Right atrium auricular region (tissue), 2 donors: ENCODE data around the gene NAA20. TPM values are rescaled to one million over a fixed set of nuclear protein-coding genes. Genes with fewer than 3 reads are reported as not detected.

Experiments used
- DNase-seq: peaks from one replicate; pipeline ENCODE4 v3.0.0-alpha.2; 2019; ENCODE audit warnings: low spot score
- H3K27ac ChIP-seq, 2 donors: fragments of 200-600 bp; sonication (generic); 1 replicate in 1 of 2; 2 replicates in 1 of 2; pipeline ENCODE4 v1.5.1; 2016 to 2019
- H3K27me3 ChIP-seq, 2 donors: fragments of 200-600 bp; sonication (generic); one replicate each; pipeline versions ENCODE4 v1.5.1 to v1.6.0; 2017 to 2019
- H3K36me3 ChIP-seq: fragments of 200-600 bp; sonication (generic); one replicate; pipeline ENCODE4 v1.5.1; 2016
- H3K4me1 ChIP-seq, 2 donors: fragments of 200-600 bp; sonication (generic); one replicate each; pipeline versions ENCODE4 v1.5.1 to v1.6.0; 2017 to 2019
- H3K4me3 ChIP-seq, 2 donors: fragments of 200-600 bp; sonication (generic); 1 replicate in 1 of 2; 2 replicates in 1 of 2; pipeline ENCODE4 v1.5.1; 2017 to 2019; ENCODE audit warnings: mild to moderate bottlenecking in 1 of 2, moderate library complexity in 1 of 2
- H3K9me3 ChIP-seq, 2 donors: fragments of 200-600 bp; sonication (generic); one replicate each; pipeline ENCODE4 v1.5.1; 2019
- CTCF ChIP-seq, 2 donors: fragments of 200-600 bp; sonication (generic); IDR thresholded peaks; one replicate each; pipeline ENCODE4 v1.5.1; 2019; ENCODE audit warnings: antibody characterized with exemption in 2 of 2
- total RNA-seq, 2 donors: library from RNA; depleted of rRNA; stranded (reverse); fragments of >200 nt; gene quantifications; one replicate each; pipeline ENCODE4 v1.1.0, GENCODE V29; 2016

Gene NAA20
- total RNA-seq, 2 donors from 2014 or later, result 32.2 to 33.8 TPM

DNA sequence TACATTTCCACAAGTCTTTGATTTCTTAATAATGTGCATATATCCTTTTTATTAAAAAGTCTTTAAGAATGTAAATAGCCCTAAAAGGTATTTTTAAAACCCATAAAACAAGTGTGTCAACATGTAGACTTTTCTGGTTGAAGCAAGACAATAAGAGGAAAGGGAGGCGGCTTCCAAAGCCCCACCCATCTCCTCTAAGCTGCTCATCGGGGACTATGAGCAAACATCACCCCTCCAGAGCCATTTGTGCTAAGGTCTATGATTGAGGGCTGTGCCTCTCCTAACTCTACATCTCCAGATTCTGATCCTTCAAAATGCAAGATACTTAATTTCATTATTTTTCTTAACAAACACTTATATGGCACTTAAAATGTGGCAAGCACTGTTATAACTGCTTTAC is 2.5 kb upstream of the NAA20 start:
- Histone ChIP-seq H3K9me3 (no peaks in the 10 kb centered on the region), H3K27ac (peak overlapping the region in 1 of 2 donors; percentile 24), H3K36me3 (no peaks in the 10 kb centered on the region), H3K4me1 (peaks cover 0 to 37% of the 10 kb centered on the region in 2 donors), H3K4me3 (no peak overlapping the region), H3K27me3 (no peaks in the 10 kb centered on the region)
- TF ChIP-seq CTCF (IDR thresholded peaks at IDR 0.05), result no peak
- DNase-seq, result no peak

- Histone ChIP-seq H3K4me1 (peaks cover 0 to 29% of the 10 kb centered on the region in 2 donors), H3K9me3 (no peaks in the 10 kb centered on the region), H3K27ac (peak overlapping the region; percentile 65 to 78), H3K27me3 (no peaks in the 10 kb centered on the region), H3K36me3 (no peaks in the 10 kb centered on the region), H3K4me3 (peak overlapping the region; percentile 92 to 99)
- no peak for DNase-seq
- TF ChIP-seq CTCF (IDR thresholded peaks at IDR 0.05), result no peak
Observed at GRCh38 chr20:20017844-20018185, 653 bp downstream of the NAA20 start.

- H3K27ac ChIP-seq, result no peak overlapping the region
Observed at GRCh38 chr20:20018366-20018765, 1.2 kb downstream of the NAA20 start.

DNA sequence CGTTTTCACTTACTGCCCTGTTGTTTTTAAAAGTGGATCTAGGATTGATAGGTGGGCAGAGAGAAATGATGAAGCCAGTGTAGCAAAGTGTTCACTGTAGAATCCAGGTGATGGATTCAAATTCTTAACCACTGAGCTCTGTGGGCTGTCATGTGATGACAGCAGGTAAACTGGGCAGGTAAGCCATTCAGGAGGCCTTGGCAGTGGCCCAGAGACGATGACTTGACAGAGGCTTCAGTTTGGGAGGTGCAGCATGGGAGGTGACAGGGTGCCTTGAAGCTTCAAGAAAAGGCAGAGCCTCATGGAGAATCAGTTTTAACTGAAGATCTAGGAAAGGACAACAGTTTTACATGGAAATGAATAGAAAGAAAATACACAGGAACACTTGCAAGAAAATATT is 2.0 kb downstream of the NAA20 start:
- no peak for TF ChIP-seq CTCF (IDR thresholded peaks at IDR 0.05)
- no peaks in the 10 kb centered on the region for H3K27me3 ChIP-seq
- peaks cover 0 to 29% of the 10 kb centered on the region in 2 donors for H3K4me1 ChIP-seq

More at GRCh38 chr20:20018366-20018765, 1.2 kb downstream of the NAA20 start:
- no peaks in the 10 kb centered on the region for H3K27me3 ChIP-seq
- peaks cover 0 to 29% of the 10 kb centered on the region in 2 donors for H3K4me1 ChIP-seq
- H3K9me3 ChIP-seq, result no peaks in the 10 kb centered on the region
- no peak for DNase-seq
- H3K36me3 ChIP-seq, result no peaks in the 10 kb centered on the region
- no peak for TF ChIP-seq CTCF (IDR thresholded peaks at IDR 0.05)
- H3K4me3 ChIP-seq, result peak overlapping the region; percentile 92 to 99

GRCh38 chr20:20020908-20021307 is 3.7 kb downstream of the NAA20 start:
- no peaks in the 10 kb centered on the region for H3K27me3 ChIP-seq
- H3K9me3 ChIP-seq, result no peaks in the 10 kb centered on the region
- H3K4me1 ChIP-seq, result peaks cover 0 to 29% of the 10 kb centered on the region in 2 donors
- H3K4me3 ChIP-seq, result no peak overlapping the region
- no peak for TF ChIP-seq CTCF (IDR thresholded peaks at IDR 0.05)
- no peak overlapping the region for H3K27ac ChIP-seq
- no peak for DNase-seq
- no peaks in the 10 kb centered on the region for H3K36me3 ChIP-seq

More for the DNA sequence above, 2.0 kb downstream of the NAA20 start:
- Histone ChIP-seq H3K36me3 (no peaks in the 10 kb centered on the region), H3K27ac (no peak overlapping the region), H3K9me3 (no peaks in the 10 kb centered on the region), H3K4me3 (no peak overlapping the region)
- no peak for DNase-seq

DNA sequence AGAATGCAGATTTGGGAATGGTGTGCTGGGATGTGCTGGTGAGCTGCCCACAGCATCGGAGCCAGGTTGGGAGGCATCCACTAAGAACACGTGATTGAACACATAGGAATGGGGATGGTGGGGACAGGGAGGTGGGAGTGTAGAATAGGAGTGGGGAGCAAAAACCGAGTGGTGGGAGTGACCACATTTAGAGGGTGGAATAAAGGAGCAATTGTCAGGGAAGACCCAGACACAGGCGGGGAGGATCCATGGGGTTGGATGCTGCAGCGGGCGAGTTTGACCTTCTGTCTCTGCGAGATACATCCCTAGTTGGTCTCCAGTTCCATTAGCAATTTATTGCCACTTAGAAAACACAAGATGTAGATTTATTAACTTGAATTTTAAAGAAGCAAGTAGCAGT is 4.7 kb downstream of the NAA20 start:
- Histone ChIP-seq H3K27me3 (no peaks in the 10 kb centered on the region), H3K27ac (no peak overlapping the region), H3K4me3 (no peak overlapping the region), H3K9me3 (no peaks in the 10 kb centered on the region), H3K36me3 (no peaks in the 10 kb centered on the region), H3K4me1 (peaks cover 0 to 29% of the 10 kb centered on the region in 2 donors)
- DNase-seq, result no peak
- no peak for TF ChIP-seq CTCF (IDR thresholded peaks at IDR 0.05)
